NCI-H2107 treated with DMSO at 0.1 percent for 48 hours (cell line): ENCODE data around the gene SCTR.

Experiments used
- DNase-seq: peaks from one replicate; lab custom pipeline; 2025; ENCODE audit not compliant: unreplicated experiment; lab: John Stamatoyannopoulos, UW

The SCTR gene

DNA sequence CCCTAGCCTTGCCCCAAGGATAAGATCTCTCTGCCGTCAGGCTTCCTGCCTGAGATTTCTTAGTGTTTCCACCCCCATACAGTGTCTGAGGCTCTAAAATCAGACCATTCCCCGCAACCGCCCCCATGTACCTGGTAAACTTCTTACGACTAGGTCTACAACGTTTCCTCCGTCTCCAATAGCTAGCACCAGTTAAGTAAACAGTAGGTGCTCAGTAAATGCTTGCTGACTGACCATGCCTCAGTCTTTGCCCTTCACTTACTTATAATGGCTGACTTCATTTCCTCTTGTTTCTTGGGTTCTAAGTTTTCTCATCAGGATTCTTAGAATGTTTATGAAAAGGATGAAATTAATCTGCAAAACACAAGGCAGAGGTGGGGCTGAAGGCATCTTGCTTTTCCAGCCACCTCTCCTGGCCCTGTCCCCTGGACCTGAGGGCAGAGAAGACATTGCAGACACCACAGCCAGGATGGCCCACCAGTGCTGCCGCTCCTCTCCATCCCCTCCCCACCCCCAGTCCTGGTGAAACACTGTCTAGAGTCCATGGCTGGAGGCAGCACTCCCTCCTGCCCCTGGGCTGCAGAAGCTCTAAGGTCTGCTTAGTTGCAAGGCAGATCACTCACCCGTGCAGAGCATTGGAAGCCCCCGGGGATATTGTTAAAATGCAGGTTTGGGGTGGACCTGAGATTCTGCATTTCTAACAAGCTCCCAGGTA, 75.7 kb downstream of the SCTR start:
- no peak for DNase-seq

DNA sequence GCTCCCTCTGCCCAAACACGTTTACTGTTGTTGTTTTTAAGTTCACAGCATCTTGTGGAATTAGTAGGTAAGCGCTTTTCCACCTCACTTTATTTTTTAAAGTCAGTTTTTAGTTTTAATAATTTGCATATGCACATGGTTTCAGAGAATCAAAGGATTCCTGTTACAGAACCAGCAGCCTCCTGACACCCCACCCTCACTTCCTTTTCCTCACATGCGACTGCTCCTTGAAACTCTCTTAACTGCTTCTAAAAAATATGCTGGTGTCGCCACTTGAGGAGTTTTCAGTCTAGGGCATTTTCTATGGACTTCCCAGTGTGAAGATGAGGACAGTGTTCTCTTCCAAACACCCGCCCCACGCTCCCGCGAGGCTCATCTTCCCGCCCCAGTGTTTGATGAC, 78.2 kb downstream of the SCTR start:
- no peak for DNase-seq

DNA sequence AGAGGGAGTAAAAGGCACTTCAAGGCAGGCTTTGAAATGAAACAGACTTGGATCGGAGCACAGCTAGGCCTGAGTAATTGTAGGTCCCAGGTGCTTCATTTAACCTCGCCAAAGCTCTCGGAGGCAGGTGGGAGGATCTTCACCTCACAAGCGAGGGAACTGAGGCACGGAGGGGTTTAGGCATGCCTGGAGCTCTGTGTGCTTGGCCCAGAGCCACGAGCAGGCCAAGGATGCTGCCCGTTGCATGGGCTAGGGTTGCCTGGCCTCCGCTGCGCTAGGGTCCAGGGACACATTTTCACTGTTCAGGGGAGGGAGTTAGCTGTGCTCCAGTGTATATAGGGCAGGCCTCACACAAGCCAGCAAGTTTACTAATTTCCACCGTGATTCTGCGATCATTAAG, 81.4 kb downstream of the SCTR start:
- no peak for DNase-seq

DNA sequence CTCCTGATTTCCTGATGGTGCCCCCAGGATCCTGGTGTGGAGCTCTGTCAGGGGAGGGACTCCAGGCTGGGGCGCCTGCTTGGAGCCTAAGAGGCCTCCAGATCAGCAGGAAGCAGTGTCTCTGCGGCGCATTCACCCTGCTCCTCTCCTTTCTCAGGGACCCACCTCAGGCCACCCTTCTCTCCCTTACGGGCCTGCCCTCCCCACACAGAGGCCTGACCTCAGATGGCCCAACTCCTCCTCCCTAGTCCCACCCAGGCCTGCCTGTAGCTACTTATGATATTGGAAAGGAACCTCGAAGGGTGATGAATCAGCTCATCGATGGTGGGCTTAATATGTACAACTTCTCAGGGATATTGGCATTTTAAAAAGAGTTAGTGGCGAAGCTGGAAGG, 82.1 kb downstream of the SCTR start:
- DNase-seq: no peak

DNA sequence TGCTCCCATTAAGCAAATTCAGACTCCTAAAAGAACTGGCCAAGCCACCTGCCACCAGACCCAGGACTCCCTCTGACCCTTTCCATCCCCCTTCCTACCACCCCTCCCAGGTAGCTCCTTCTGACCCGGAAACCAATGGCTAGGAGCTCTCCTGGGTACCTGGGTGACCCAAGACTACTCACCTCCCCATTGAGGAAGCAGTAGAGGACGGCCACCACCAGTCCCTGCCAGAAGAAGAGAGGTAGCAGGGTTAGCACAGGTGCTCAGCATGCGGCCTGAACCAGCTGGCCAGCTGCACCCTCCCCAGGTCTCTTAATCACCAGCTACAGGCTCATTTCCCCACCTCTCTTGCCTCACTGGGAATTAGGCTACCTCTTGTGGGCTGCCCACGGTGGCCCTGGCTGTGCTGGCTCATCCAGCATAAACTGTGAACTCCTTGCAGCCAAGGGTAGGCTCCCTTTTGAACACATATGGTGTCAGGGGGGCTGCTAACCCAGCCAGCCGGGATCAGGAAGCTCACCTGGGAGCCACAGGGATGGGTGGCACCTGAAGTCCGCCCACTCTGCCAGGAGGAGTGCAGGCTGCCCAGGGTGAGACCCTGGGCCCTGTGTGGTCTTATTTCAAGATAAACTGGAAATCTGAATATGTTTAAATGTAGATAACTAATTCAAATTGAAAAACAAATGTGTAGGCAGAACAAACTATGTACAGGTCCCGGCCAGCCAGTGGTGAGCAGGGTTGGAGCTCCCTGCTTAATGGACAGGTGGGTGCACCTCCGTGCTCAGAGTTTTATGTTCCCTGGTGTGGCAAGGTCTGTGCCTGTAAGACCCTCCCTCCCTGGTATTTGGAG, 82.7 kb downstream of the SCTR start:
- no peak for DNase-seq

DNA sequence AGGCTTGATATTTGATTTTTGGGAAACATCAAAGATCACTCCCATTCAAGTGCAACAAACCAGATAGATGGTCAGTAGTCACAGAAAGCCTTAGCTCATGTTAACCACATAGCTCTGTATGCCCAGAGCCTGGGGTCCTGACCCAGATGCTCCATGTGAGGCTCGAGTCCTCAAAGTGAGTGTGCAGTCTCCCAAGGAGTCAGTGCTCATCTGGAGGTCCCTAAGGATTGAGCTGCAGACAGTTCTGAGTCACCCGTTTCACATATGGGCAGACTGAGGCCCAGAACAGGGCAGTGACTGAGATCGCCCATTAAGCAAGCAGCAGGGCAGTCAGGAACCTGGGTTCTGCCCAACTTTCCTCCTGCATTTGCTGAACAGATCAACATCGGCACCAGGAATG, 83.4 kb downstream of the SCTR start:
- no peak for DNase-seq

DNA sequence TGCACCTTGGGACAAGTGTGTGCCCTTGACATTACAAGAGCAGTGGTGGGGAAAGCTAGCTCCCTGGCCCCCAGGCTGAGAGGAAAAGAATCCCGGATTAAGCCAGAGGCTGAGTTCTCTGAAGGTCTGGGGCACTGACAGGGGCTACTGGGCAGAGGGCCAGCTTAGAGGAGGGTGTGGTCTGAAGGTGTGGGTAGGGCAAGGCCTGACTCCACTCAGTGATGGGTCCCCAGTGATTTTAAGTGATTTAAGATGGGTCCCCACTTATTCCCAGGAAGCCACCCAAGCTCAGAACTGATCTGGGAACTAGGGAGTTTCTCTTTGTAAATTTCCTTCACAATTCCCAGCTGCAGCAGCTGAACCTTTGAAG, 83.8 kb downstream of the SCTR start:
- no peak for DNase-seq

DNA sequence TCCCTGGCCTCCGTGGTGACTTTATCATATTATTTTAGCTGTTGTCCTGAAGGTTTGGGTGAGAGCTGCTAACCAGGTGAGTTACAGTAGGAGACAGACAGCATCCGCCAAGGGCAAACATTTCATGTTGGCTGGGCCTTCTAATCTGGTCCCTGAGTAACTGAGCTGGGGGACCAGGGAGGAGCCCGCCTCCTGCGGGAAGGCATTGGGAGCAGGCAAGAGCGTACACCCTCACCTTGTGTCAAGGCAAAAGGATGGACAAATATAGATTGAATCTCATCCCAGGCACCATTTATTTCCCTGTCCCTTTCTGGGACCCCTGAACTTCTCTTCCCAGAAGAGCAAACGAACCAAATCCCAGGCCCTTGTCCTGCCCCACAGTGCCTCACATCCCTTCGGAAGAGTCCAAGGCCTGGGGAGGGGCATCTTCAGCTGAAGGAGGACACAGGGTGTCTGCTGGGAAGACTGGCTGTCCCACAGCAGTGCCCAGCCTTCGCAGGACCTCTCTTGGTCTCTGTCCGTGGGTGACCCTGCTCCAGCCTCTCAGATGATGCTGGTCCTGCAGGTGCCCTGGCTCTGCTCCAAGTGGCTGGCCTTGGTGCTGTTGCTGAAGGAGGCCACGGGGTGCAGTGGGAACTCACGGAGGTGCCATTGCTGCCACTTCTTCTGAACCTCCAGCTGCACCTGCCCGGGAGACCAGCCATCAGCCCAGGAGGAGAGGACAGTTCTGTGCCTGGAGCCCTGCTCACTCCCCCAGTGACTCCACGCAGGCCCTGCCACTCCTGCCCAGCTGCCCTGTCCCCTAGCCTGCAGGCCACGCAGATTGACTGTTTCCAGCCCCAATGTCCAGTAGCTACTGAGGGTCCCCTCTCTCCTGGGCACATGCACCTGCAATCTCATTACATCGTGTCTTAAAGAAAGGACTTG, 84.4 kb downstream of the SCTR start:
- no peak for DNase-seq

DNA sequence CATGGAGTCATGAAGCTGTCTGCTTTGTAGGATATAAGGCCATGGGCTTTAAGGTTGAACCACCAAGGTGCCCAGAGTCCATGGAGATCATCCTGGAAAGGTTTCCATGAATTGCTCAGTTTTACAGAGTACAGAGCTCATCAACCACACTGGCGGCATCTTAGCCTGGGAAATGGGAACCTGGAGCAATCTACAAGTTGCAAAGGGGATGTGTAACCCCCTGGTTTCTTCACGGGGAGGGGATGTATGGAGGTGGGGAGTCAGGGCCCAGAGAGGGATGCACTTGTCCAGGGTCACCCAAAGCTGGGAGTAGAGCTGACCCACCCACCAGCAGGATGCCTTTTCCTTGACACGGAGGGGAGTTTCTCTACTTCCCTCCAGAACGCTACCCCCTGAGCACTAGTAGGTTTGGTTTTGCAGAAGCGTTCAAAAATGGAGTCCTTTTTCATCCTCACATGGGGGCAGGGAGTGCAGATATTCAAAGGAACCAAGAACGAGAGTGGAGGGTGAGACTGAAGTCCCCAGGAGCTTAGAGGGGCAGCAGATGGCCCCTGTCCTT, 85.5 kb downstream of the SCTR start:
- no peak for DNase-seq

DNA sequence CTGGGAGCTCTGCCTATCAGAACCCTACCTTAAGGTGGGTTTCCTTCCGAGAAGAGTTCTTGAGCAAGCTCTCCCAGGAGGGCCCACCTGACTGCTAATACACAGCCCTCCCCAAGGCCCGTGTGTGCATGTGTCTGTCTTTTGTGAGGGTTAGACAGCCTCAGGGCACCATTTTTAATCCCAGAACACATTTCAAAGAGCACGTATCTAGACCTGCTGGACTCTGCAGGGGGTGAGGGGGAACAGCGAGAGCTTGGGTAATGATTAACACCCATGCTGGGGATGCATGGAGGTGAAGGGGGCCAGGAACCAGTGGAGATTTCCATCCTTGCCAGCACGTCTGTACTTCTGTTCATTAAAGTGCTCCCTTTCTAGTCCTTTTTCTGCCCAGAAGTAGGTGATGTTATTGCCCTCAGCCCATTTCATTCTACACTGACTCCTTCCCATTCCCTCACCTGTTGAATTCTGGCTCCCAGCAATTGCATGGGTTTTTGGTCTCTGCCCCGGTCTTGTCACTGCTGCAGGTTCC, 86.1 kb downstream of the SCTR start:
- DNase-seq: no peak

DNA sequence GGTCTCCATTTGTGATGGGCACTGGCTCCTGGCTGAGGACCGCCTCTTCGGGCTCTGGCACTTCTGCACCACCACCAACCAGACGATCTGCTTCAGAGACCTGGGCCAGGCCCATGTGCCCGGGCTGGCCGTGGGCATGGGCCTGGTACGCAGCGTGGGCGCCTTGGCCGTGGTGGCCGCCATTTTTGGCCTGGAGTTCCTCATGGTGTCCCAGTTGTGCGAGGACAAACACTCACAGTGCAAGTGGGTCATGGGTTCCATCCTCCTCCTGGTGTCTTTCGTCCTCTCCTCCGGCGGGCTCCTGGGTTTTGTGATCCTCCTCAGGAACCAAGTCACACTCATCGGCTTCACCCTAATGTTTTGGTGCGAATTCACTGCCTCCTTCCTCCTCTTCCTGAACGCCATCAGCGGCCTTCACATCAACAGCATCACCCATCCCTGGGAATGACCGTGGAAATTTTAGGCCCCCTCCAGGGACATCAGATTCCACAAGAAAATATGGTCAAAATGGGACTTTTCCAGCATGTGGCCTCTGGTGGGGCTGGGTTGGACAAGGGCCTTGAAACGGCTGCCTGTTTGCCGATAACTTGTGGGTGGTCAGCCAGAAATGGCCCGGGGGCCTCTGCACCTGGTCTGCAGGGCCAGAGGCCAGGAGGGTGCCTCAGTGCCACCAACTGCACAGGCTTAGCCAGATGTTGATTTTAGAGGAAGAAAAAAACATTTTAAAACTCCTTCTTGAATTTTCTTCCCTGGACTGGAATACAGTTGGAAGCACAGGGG, 87.1 kb downstream of the SCTR start:
- DNase-seq: no peak

DNA sequence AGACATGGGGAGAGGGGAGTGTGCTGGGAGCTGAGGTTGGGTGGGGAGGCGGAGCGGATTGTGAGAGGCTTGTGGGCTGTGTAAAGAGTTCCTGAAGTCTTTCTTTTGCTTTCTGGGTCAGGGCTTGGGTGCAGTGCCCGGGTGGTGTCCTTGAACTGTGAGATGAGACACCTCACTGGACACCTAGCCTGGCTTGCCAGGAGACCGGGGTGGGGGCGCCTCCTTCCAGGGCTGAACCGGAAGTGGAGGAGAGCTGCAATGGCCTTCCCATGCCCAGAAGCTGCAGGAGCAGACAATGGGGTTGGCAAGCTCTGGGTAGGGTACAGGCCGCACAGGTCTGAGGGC, 88.4 kb downstream of the SCTR start:
- DNase-seq: no peak

DNA sequence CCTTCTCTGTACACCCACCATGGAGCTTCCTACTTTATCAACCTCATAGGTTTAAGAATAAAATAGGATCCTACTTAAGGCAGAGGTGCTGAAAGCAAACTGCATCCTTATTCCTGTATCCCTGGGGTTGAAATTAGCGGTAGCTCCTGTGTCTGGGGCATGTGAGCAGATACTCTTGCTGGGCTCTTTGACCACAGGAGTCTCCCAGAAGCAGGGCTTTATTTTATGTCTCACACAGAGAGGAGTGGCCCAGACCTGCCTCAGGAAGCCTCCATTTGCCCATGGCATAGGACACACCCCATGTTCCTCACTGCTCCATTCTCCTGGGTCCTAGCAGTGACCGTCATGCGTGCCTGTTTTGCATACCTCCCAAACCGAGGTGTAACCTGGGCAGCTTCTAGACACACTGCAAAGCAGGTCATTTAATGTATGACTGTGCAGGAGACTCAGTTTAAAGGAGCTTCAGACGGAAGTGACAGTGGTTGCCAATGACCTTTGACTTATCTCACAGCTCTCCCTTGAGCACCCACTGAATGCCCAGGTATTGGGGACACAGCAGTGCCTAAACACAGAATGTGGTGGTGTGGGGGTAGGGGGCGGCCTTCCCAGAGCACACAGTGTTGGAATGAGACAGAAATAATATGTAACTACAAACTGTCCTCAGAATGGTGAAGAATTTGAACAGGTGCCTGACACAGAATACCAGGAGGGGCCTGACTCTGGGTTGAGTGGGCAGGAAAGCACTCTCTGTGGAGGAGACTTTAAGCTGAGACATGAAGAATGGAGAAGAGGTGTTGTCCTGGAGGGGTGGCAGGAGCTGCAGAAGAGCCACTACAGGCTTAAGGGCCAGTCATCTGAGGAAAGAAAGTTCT, 89.0 kb downstream of the SCTR start:
- DNase-seq: no peak

DNA sequence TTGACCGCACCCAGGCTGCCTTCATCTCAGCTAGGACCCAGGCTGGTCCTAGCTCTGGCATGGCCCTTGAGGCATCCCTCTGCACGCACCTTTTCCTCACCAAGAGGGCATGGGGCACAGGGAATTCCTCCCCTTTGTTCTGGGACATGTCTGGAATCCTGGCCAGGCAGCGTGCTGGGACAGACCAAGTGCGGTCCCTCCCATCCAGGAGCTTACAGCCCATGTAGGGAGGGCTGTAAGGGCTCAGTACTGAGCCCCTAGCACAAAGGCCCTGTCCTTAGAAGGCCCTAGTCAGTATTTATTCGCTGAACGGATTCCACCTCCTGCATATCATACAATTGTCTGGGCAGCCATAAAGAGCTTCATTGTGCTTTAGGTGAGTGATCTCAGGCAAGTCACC, 89.6 kb downstream of the SCTR start:
- DNase-seq: no peak

DNA sequence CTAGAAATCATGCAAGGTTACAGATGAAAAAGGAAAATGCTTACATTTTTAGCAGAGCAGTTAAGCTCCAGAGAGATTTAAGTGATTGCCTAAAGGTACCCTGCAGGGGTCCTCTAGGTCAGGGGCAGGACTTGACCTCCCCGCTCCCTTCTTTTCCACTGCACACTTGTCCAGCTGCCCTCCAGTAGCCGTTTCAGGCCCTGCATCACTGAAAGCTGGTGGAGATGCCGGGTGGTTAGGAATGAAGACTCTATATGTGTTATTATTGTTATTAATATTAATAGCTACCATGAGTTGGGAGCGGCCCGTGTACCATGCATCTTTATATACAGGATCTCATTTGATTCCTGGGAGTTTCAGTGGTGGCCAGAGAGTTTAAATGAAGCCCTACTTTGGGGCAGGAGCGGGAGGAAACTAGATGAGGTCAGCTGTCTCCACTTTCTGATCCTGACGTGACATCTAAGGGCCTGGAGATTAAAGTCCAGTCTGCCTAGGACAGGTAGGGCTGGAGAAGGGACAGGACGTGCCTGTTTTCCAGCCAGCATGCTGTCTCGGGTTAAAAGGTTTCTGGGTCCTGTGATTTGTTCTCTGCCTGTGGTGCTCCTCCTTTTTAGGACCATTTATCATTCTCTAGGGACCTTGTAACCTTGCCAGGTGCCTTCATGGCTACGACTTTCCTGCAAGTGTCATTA, 90.5 kb downstream of the SCTR start:
- no peak for DNase-seq

DNA sequence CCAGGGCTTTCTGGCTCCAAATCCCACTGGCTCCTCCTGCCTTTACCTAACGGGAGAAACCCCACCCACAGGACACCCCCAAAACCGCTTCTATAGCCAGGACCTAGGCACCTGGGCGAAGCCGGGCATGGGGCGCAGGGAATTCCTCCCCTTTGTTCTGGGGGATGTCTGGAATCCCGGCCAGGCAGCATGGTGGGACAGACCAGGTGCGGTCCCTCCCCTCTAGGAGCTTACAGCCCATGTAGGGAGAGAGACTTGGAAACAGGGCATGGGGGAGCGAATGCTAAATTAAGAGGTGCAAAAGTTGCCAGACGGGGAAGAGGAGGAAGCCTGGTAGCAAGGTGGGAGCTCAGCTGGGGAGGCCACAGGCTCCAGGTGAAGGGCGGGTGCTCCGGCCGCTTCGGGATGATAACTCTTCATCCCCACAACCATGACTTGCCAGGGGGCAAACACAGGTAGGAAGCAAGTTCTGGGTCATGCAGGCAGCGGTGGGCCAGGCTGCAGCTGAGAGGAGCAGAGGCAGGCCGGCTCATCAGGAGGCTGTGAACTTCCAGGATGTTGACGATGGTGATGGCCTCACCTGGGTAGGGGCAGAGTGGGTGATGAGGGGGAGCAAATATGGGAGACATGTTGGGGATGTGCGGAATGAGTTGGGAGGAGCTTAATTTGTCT, 91.3 kb downstream of the SCTR start:
- DNase-seq: no peak

DNA sequence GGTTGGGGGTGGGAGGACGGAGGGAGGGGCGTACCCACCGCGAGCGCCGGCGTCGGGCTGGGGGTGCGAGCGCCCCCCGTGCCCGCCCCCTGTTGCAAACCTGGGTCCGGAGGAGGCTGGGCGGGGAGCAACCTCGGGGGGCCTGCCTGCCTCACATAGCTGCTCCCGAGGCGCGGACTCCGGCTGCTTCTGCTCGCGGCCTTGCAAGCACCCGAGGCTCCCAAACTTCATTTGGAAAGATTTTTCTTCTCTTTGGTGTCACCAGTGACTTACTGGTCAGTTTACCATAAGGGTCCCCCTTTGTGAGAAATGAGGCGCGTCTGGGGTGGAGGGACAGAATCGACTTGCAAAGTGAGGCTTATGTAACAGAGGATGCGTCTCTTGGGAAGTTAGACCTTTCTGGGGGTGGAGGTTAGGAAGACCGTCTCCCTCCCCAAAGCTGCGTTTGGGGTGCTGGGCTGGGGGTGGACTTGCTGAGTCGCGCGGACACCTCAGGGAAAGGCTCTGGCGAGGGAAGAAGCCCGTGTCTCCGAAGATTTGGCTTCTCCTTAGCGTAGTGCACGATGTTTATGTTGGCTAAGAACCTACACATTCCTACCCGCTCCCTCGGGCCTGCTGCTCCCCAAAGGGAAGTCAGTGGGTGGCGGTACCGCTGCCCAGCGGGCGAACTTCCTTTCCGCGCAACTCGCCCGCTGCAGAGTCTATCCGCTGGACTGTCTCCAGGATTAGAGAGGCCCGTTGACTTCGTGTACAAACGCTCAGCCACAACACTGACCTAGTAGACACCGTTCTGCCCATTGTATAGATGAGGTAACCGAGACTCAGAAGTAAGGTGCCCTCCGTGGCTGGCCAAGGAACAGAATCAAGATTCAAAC, 92.1 kb downstream of the SCTR start:
- no peak for DNase-seq
